IgD-negative memory B cell (primary cell): ENCODE measurements around the gene IQCH. TPM values are rescaled to one million over a fixed set of nuclear protein-coding genes. Genes with fewer than 3 reads are reported as not detected.

Source experiments
- H3K27ac Mint-ChIP-seq, 3 donors: one replicate each; pipeline ENCODE4 v1.8.0; 2020 to 2022; ENCODE audit warnings: mild to moderate bottlenecking in 3 of 3, mixed read lengths in 3 of 3, moderate library complexity in 1 of 3
- H3K27me3 Mint-ChIP-seq: one replicate; pipeline ENCODE4 v1.8.0; 2021; ENCODE audit warnings: mixed read lengths
- H3K36me3 Mint-ChIP-seq: one replicate; pipeline ENCODE4 v1.8.0; 2020; ENCODE audit warnings: mild to moderate bottlenecking, mixed read lengths
- H3K4me1 Mint-ChIP-seq, 3 donors: one replicate each; pipeline ENCODE4 v1.8.0; 2020 to 2022; ENCODE audit warnings: mixed read lengths in 3 of 3, mild to moderate bottlenecking in 1 of 3
- H3K4me3 Mint-ChIP-seq, 4 donors: one replicate each; pipeline ENCODE4 v1.8.0; 2020 to 2022; ENCODE audit warnings: mild to moderate bottlenecking in 4 of 4, mixed read lengths in 4 of 4, moderate library complexity in 3 of 4
- H3K9me3 Mint-ChIP-seq, 3 donors: one replicate each; pipeline ENCODE4 v1.8.0; 2020 to 2021; ENCODE audit warnings: mixed read lengths in 3 of 3, mild to moderate bottlenecking in 1 of 3
- polyA plus RNA-seq: library from polyadenylated mRNA; unstranded; fragments of 300-500 nt; fragmentation: Illumina TruSeq; gene quantifications from one replicate; pipeline ENCODE4 v1.2.3, GENCODE V29; 2021

The IQCH gene
- polyA plus RNA-seq, 1 donor from 2014 or later: 0.13 TPM

DNA sequence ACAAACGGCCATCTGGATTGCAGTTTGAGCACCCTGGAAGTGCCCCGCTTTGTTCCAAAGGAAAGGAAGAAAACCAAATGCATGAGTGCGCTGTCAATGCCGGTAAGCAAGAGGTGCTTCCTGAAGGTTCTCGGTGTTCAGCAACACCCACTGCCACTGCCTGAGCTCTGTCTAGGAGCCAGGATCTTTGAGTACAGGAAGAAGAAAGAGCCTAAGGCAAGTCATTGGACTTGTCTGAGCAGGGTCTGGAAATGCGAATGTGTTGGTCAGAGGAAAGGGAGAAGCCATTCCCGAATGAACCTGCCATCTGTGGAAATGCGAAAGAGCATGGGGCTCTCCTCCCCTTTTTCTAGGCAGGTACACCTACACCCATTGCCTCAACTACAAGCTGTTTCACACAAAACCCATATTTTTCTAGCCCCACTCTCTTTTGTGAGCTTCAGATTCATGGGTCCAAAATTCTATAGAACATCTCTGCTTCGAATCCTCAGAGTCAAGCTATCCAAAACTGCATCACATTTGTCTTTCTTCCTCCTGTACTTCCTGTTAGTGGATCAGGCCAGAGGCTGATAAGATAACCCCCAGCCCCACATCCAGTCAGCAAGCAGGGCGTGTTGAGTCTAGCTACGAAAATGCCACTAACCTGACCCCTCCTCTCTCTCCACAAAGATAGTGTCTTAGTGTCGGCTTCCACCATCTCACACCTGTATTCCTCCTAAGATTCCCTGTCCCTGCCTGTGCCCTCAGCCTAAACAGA is 210.8 kb downstream of the IQCH start:
- H3K4me3 Mint-ChIP-seq: no peak overlapping the region
- peaks cover 12% of the 10 kb centered on the region for H3K36me3 Mint-ChIP-seq
- no peaks in the 10 kb centered on the region for H3K9me3 Mint-ChIP-seq
- no peaks in the 10 kb centered on the region for H3K4me1 Mint-ChIP-seq
- H3K27me3 Mint-ChIP-seq: no peaks in the 10 kb centered on the region
- H3K27ac Mint-ChIP-seq: no peak overlapping the region

GRCh38 chr15:67468416-67468815 is 213.8 kb downstream of the IQCH start:
- Mint-ChIP-seq H3K4me3 (no peak overlapping the region), H3K27ac (no peak overlapping the region), H3K4me1 (no peaks in the 10 kb centered on the region), H3K9me3 (no peaks in the 10 kb centered on the region), H3K36me3 (peaks cover 14% of the 10 kb centered on the region), H3K27me3 (no peaks in the 10 kb centered on the region)

- no peak overlapping the region for H3K4me3 Mint-ChIP-seq
- no peaks in the 10 kb centered on the region for H3K4me1 Mint-ChIP-seq
- H3K27ac Mint-ChIP-seq: no peak overlapping the region
- H3K27me3 Mint-ChIP-seq: no peaks in the 10 kb centered on the region
- H3K36me3 Mint-ChIP-seq: peaks cover 12% of the 10 kb centered on the region
- no peaks in the 10 kb centered on the region for H3K9me3 Mint-ChIP-seq
Measured at GRCh38 chr15:67469680-67470079, 215.1 kb downstream of the IQCH start.

GRCh38 chr15:67472957-67473356 is 218.4 kb downstream of the IQCH start:
- no peak overlapping the region for H3K4me3 Mint-ChIP-seq
- H3K9me3 Mint-ChIP-seq: no peaks in the 10 kb centered on the region
- H3K4me1 Mint-ChIP-seq: peaks cover 0 to 1% (median 0%) of the 10 kb centered on the region in 3 donors
- peaks cover 8% of the 10 kb centered on the region for H3K36me3 Mint-ChIP-seq
- no peak overlapping the region for H3K27ac Mint-ChIP-seq
- H3K27me3 Mint-ChIP-seq: no peaks in the 10 kb centered on the region

GRCh38 chr15:67474405-67475110 is 220.0 kb downstream of the IQCH start:
- Mint-ChIP-seq H3K27me3 (peaks cover 3% of the 10 kb centered on the region), H3K4me3 (no peak overlapping the region), H3K9me3 (no peaks in the 10 kb centered on the region), H3K4me1 (peaks cover 0 to 1% (median 0%) of the 10 kb centered on the region in 3 donors), H3K27ac (no peak overlapping the region), H3K36me3 (peaks cover 5% of the 10 kb centered on the region)

GRCh38 chr15:67479781-67480505 is 225.4 kb downstream of the IQCH start:
- peaks cover 5% of the 10 kb centered on the region for H3K27me3 Mint-ChIP-seq

DNA sequence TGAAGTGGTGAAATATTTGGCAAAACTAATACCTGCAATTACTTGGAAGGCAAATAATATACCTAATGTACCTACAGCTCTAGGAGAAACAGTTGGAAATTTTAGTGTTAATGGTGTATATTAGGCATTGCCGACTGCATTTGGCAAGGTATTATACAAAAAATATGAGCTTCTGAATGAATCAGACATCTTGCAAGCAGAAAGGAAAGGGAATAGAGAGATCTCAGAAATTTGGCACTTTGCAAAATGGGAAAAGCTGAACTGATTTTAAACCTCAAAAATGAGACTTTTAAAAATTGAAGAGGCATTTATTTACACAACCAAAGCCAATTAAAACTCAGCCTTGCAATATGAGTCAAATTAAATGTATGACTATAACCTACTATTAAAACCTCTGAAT is 226.2 kb downstream of the IQCH start:
- H3K9me3 Mint-ChIP-seq: peaks cover 0 to 5% (median 3%) of the 10 kb centered on the region in 3 donors
- H3K36me3 Mint-ChIP-seq: peaks cover 13% of the 10 kb centered on the region
- H3K27ac Mint-ChIP-seq: no peak overlapping the region
- peaks cover 0 to 1% (median 0%) of the 10 kb centered on the region in 3 donors for H3K4me1 Mint-ChIP-seq
- peaks cover 5% of the 10 kb centered on the region for H3K27me3 Mint-ChIP-seq
- H3K4me3 Mint-ChIP-seq: no peak overlapping the region

More at GRCh38 chr15:67479781-67480505, 225.4 kb downstream of the IQCH start:
- peaks cover 0 to 2% (median 0%) of the 10 kb centered on the region in 3 donors for H3K9me3 Mint-ChIP-seq
- no peak overlapping the region for H3K27ac Mint-ChIP-seq
- H3K4me1 Mint-ChIP-seq: peaks cover 0 to 1% (median 0%) of the 10 kb centered on the region in 3 donors
- peaks cover 10% of the 10 kb centered on the region for H3K36me3 Mint-ChIP-seq
- no peak overlapping the region for H3K4me3 Mint-ChIP-seq

DNA sequence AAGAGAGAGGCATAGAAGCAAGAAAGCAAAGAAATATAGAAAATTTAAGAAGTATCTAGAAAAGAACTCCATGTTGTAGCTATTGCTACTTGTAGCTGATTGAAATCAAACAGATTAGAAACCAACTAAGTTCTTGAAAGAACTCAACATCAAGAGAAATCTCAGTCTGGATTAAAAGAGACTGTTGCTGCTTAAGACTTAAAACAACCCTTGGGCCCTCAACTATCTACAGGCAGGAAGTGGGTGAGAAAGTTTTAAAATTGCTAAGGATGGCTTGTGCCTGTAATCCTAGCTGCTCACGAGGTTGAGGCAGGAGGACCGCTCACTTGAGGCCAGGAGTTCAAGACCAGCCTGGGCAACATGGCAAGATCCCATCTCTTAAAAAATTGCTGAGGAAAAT is 227.1 kb downstream of the IQCH start:
- Mint-ChIP-seq H3K4me1 (peaks cover 0 to 1% (median 0%) of the 10 kb centered on the region in 3 donors), H3K36me3 (peaks cover 13% of the 10 kb centered on the region), H3K9me3 (peaks cover 0 to 5% (median 3%) of the 10 kb centered on the region in 3 donors), H3K4me3 (no peak overlapping the region), H3K27me3 (peaks cover 5% of the 10 kb centered on the region), H3K27ac (no peak overlapping the region)

- Mint-ChIP-seq H3K9me3 (no peaks in the 10 kb centered on the region), H3K4me3 (no peak overlapping the region), H3K4me1 (peaks cover 0 to 2% (median 0%) of the 10 kb centered on the region in 3 donors), H3K27me3 (peaks cover 6% of the 10 kb centered on the region), H3K27ac (no peak overlapping the region), H3K36me3 (peaks cover 9% of the 10 kb centered on the region)
Measured at GRCh38 chr15:67495585-67495984, 241.0 kb downstream of the IQCH start.

GRCh38 chr15:67501177-67501835 is 246.7 kb downstream of the IQCH start:
- Mint-ChIP-seq H3K9me3 (no peaks in the 10 kb centered on the region), H3K27ac (no peak overlapping the region), H3K4me3 (no peak overlapping the region), H3K27me3 (no peaks in the 10 kb centered on the region), H3K4me1 (peaks cover 9 to 20% (median 10%) of the 10 kb centered on the region in 3 donors), H3K36me3 (peaks cover 5% of the 10 kb centered on the region)

- Mint-ChIP-seq H3K4me1 (peaks cover 13 to 25% (median 14%) of the 10 kb centered on the region in 3 donors), H3K4me3 (peak overlapping the region in 2 of 4 donors; percentile 17 to 35), H3K27me3 (no peaks in the 10 kb centered on the region), H3K27ac (peak overlapping the region in 1 of 3 donors; percentile 6), H3K36me3 (peaks cover 5% of the 10 kb centered on the region), H3K9me3 (no peaks in the 10 kb centered on the region)
Measured at GRCh38 chr15:67501836-67502461, 247.4 kb downstream of the IQCH start.

- peaks cover 15 to 25% (median 16%) of the 10 kb centered on the region in 3 donors for H3K4me1 Mint-ChIP-seq
- H3K4me3 Mint-ChIP-seq: no peak overlapping the region
- no peak overlapping the region for H3K27ac Mint-ChIP-seq
- H3K9me3 Mint-ChIP-seq: no peaks in the 10 kb centered on the region
- peaks cover 10% of the 10 kb centered on the region for H3K36me3 Mint-ChIP-seq
- H3K27me3 Mint-ChIP-seq: no peaks in the 10 kb centered on the region
Measured at GRCh38 chr15:67504056-67504455, 249.5 kb downstream of the IQCH start.

GRCh38 chr15:67504796-67505195 is 250.2 kb downstream of the IQCH start:
- no peaks in the 10 kb centered on the region for H3K27me3 Mint-ChIP-seq
- peaks cover 15 to 25% (median 16%) of the 10 kb centered on the region in 3 donors for H3K4me1 Mint-ChIP-seq
- no peaks in the 10 kb centered on the region for H3K9me3 Mint-ChIP-seq
- peaks cover 8% of the 10 kb centered on the region for H3K36me3 Mint-ChIP-seq
- no peak overlapping the region for H3K27ac Mint-ChIP-seq
- H3K4me3 Mint-ChIP-seq: no peak overlapping the region
